Fibroblast of pulmonary artery (primary cell): ENCODE data around the gene IFNLR1.

ENCODE experiments used
- DNase-seq: peaks from one replicate; pipeline ENCODE4 v3.0.0-alpha.2; 2010; ENCODE audit warnings: low read depth
- H3K4me3 ChIP-seq: replicated peaks from 2 replicates; pipeline ENCODE4 v1.5.1; 2011; ENCODE audit warnings: low read depth, mild to moderate bottlenecking, control low read depth, low read length, moderate library complexity
- TF ChIP-seq, protein P1 (sequence below): IDR thresholded peaks from 2 replicates; pipeline ENCODE4 v1.5.1; 2011; ENCODE audit warnings: mild to moderate bottlenecking, control low read depth, low read length, inconsistent platforms; ENCODE audit errors: missing control alignments

IFNLR1 gene

DNA sequence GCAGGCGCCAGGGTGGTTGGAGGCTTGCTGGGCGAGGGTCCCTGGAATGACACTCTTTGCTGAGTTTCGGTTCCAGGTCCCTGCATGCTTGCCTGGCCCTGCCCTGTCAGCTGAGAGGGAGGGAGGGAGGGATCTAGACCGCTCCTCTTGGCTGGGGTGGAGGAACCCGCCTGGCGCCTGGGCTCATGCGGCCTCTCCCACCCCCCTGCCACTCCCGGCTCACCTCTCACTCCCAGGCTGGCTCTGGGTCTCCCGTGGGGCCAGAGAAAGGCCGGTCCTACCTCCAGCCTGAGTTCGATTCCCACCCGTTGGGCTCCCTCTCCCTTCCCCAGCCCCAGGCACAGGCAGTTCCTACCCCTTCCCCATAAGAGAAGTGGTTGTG lies 19.0 kb upstream of the IFNLR1 start:
- no peak overlapping the region for H3K4me3 ChIP-seq
- DNase-seq = no peak
- TF ChIP-seq, protein P1, sequence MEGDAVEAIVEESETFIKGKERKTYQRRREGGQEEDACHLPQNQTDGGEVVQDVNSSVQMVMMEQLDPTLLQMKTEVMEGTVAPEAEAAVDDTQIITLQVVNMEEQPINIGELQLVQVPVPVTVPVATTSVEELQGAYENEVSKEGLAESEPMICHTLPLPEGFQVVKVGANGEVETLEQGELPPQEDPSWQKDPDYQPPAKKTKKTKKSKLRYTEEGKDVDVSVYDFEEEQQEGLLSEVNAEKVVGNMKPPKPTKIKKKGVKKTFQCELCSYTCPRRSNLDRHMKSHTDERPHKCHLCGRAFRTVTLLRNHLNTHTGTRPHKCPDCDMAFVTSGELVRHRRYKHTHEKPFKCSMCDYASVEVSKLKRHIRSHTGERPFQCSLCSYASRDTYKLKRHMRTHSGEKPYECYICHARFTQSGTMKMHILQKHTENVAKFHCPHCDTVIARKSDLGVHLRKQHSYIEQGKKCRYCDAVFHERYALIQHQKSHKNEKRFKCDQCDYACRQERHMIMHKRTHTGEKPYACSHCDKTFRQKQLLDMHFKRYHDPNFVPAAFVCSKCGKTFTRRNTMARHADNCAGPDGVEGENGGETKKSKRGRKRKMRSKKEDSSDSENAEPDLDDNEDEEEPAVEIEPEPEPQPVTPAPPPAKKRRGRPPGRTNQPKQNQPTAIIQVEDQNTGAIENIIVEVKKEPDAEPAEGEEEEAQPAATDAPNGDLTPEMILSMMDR = no peak

DNA sequence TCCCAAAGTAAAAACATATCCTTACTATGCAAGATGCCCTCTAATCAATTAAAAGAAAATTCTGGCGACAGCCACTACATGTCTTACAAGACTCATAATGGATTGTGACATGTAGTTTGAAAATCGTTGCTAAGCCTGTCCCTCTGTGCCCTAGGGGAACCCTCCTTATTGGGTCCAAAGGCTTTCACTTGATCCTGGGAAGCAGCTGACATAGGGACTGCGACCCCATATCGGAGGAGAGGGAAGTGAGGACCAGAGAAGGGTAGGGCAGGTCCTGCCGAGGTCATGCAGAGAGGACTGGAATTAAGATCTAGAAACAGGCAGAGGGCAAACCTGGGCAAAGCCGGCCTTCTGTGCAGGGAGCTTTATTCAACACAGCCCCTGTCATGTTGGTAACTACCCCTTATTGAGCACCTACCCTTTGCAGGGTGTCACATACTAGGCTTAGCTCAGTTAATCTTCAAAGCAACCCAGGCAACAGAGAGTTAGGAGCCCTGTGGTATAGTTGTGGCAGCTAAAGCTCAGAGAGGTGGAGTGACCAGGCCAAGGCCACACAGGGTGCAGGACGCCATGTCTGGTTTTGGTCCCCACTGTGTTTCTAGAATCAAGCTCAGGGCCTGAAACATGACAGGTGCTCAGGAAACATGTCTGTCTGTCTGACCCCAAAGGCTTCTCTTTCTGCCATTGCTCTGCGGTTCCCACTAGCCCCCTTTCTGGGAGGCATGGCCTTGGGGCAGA lies 18.4 kb upstream of the IFNLR1 start:
- DNase-seq = no peak

DNA sequence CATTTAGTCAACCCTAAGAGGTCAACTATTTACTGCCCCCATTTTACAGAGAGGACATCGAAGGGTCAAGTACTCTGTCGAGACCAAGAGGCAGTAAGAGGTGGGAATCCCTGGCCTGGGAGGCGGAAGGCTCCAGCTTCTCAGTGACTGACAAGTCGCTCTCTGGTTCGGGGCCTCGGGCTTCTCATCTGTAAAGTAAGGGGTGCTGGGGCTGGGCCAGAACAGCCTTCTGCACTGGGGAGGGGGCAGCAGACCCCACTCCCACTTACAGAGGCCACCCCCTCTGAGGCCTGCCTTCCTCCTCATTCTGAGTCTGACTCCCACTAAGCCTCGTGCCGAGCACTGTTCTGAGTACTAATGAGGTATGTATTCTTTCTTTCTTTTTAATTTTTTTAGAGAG lies 17.0 kb upstream of the IFNLR1 start:
- H3K4me3 ChIP-seq = no peak overlapping the region
- TF ChIP-seq, protein P1 = no peak
- DNase-seq = no peak

More for the DNA sequence above, 18.4 kb upstream of the IFNLR1 start:
- TF ChIP-seq, protein P1 = no peak
- H3K4me3 ChIP-seq = no peak overlapping the region

DNA sequence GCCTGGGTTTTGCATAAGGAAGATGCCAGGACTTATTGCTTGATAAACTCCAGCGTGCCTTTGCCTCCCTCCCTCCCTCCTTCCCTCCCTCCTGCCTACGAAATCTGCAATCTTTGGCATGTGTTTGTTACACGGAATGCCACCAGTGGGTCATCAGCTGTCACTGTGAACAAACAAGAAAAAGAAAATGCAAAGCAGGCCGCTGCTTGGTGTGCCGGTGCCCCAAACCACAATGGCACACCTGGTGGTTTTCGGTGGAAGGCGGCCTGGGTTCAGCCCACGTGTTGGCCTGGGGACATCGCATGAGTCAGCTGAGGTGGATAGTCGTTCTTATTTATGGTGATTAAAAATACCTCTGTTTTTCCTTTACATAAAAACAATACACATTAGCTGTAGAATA lies 16.3 kb upstream of the IFNLR1 start:
- TF ChIP-seq, protein P1 = no peak
- no peak for DNase-seq
- H3K4me3 ChIP-seq = no peak overlapping the region

DNA sequence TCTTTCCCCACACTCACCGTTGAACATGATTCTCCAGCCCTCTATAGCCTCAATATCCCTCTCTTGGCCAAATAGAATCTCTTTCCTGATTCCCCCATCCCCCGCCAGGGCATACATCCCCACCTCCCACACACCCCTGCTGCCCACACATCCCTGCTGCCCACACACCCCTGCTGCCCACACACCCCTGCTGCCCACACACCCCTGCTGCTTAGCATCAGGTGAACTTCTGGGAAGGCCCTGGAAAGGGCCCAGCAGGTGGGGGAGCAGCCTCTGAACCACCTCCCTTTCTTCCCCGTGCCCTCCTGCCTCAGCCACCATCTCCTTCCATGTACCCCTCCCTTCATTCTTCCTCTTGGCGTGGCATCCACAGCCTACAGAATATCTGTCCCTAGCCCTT lies 15.9 kb upstream of the IFNLR1 start:
- DNase-seq = no peak
- TF ChIP-seq, protein P1 = no peak
- no peak overlapping the region for H3K4me3 ChIP-seq

DNA sequence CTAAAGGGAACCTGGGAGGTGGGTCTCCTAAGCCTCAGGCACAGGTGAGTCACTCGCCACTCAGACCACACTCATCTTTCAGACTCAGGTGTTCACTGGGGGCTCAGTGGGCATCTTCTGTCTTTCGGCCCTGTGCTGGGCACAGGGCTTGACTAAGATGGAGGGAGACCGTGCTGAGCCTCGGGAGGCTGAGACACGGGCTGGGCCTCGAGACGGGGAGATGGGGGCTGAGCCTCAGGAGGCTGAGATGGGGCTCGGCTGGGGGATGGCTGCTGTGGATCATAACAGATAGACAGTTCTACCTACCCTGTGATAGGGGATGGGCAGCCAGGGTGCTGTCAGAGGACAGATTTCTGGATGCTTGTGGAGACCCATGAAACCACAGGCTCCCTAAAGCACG lies 15.5 kb upstream of the IFNLR1 start:
- no peak overlapping the region for H3K4me3 ChIP-seq
- no peak for DNase-seq
- TF ChIP-seq, protein P1 = no peak

DNA sequence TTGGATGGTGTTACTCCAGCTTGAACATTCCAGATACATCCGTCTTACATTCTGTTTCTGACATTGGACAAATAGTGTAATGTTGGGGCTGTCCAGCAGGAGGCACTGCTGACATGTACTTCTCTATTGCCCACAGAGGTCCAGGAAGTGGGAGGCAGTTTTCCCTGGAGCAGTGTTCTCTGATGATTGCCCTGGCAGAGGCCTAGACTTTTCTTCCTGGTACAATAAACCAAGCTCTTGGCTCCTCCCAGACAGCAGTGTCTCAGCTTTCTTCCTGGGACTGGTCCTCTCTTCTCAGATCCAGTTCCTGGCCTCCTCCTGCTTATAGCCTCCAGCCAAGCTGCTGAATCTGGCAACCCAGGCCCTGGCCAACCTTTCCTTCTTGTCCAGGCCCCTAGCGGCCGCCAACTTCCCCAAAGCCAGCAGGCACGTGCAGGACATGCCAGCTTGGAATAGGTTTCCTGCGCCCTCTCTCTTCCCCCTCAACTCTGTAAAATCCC lies 14.9 kb upstream of the IFNLR1 start:
- TF ChIP-seq, protein P1 = peak; percentile 85
- DNase-seq = peak; percentile 94
- H3K4me3 ChIP-seq = no peak overlapping the region
